Ishikawa (cell line): ENCODE data around the gene METRN.

Source experiments
- CEBPB ChIP-seq: IDR thresholded peaks from 2 replicates; pipeline ENCODE4 v1.6.1; 2012
- CREB1 ChIP-seq: IDR thresholded peaks from 2 replicates; pipeline ENCODE4 v1.6.1; 2012; ENCODE audit warnings: low read depth
- EGR1 ChIP-seq: IDR thresholded peaks from 2 replicates; pipeline ENCODE4 v1.6.1; 2012
- EP300 ChIP-seq: IDR thresholded peaks from 2 replicates; pipeline ENCODE4 v1.6.1; 2012; ENCODE audit warnings: borderline replicate concordance
- FOXM1 ChIP-seq: IDR thresholded peaks from 2 replicates; pipeline ENCODE4 v1.6.1; 2012; ENCODE audit warnings: low read depth, borderline replicate concordance
- MAX ChIP-seq: IDR thresholded peaks from 2 replicates; pipeline ENCODE4 v1.6.1; 2012
- NFIC ChIP-seq: IDR thresholded peaks from 2 replicates; pipeline ENCODE4 v1.6.1; 2012
- RAD21 ChIP-seq: IDR thresholded peaks from 2 replicates; pipeline ENCODE4 v1.6.1; 2012; ENCODE audit warnings: low read depth
- REST ChIP-seq: IDR thresholded peaks from 2 replicates; pipeline ENCODE4 v1.6.1; 2012; ENCODE audit warnings: low read depth, mild to moderate bottlenecking
- TAF1 ChIP-seq: IDR thresholded peaks from 2 replicates; pipeline ENCODE4 v1.6.1; 2012; ENCODE audit warnings: low read depth, mild to moderate bottlenecking
- TCF12 ChIP-seq: IDR thresholded peaks from 2 replicates; pipeline ENCODE4 v1.6.1; 2012; ENCODE audit warnings: low read depth
- TEAD4 ChIP-seq: IDR thresholded peaks from 2 replicates; pipeline ENCODE4 v1.6.1; 2012
- USF1 ChIP-seq: IDR thresholded peaks from 2 replicates; pipeline ENCODE4 v1.6.1; 2012
- YY1 ChIP-seq: IDR thresholded peaks from 2 replicates; pipeline ENCODE4 v1.6.1; 2012; ENCODE audit warnings: low read depth
- ZBTB7A ChIP-seq: IDR thresholded peaks from 2 replicates; pipeline ENCODE4 v1.6.1; 2012; ENCODE audit warnings: low read depth

The METRN gene

GRCh38 chr16:749010-749409 is 34.1 kb downstream of the METRN start:
- TF ChIP-seq CEBPB (no peak), EP300 (no peak), CREB1 (no peak), FOXM1 (no peak), TAF1 (no peak), NFIC (no peak), EGR1 (no peak), REST (no peak), TCF12 (no peak), TEAD4 (no peak), MAX (no peak), USF1 (no peak), ZBTB7A (no peak)

- TF ChIP-seq USF1 (no peak), TEAD4 (no peak), TCF12 (no peak), TAF1 (no peak), NFIC (no peak), REST (no peak), CREB1 (no peak), ZBTB7A (no peak), FOXM1 (no peak), EGR1 (no peak), EP300 (no peak), YY1 (no peak), CEBPB (no peak), RAD21 (no peak), MAX (no peak)
These were observed 35.6 kb downstream of the METRN start for GRCh38 chr16:750485-750884.

- TF ChIP-seq RAD21 (no peak), TAF1 (no peak), CREB1 (no peak), TEAD4 (no peak), TCF12 (no peak), EP300 (no peak)
These were observed 36.5 kb downstream of the METRN start for GRCh38 chr16:751152-752006.

- no peak for TF ChIP-seq NFIC
- TF ChIP-seq TCF12: no peak
These were observed 37.0 kb downstream of the METRN start for GRCh38 chr16:752007-752312.

GRCh38 chr16:754656-755055 is 39.7 kb downstream of the METRN start:
- TF ChIP-seq FOXM1: no peak
- TF ChIP-seq CEBPB: no peak
- TF ChIP-seq EGR1: no peak
- no peak for TF ChIP-seq REST
- TF ChIP-seq USF1: no peak
- TF ChIP-seq TEAD4: no peak
- TF ChIP-seq TAF1: no peak
